GM12874 (cell line): ENCODE measurements around the gene PSENEN.

Source experiments
- TF ChIP-seq, protein P1 (sequence below): IDR thresholded peaks from 2 replicates; pipeline ENCODE4 v1.5.1; 2011; ENCODE audit warnings: low read depth, mild to moderate bottlenecking, control low read depth, low read length, moderate library complexity; ENCODE audit not compliant: insufficient read depth

The PSENEN gene

GRCh38 chr19:35727053-35727955 is 18.1 kb upstream of the PSENEN start:
- TF ChIP-seq, protein P1, sequence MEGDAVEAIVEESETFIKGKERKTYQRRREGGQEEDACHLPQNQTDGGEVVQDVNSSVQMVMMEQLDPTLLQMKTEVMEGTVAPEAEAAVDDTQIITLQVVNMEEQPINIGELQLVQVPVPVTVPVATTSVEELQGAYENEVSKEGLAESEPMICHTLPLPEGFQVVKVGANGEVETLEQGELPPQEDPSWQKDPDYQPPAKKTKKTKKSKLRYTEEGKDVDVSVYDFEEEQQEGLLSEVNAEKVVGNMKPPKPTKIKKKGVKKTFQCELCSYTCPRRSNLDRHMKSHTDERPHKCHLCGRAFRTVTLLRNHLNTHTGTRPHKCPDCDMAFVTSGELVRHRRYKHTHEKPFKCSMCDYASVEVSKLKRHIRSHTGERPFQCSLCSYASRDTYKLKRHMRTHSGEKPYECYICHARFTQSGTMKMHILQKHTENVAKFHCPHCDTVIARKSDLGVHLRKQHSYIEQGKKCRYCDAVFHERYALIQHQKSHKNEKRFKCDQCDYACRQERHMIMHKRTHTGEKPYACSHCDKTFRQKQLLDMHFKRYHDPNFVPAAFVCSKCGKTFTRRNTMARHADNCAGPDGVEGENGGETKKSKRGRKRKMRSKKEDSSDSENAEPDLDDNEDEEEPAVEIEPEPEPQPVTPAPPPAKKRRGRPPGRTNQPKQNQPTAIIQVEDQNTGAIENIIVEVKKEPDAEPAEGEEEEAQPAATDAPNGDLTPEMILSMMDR: no peak

DNA sequence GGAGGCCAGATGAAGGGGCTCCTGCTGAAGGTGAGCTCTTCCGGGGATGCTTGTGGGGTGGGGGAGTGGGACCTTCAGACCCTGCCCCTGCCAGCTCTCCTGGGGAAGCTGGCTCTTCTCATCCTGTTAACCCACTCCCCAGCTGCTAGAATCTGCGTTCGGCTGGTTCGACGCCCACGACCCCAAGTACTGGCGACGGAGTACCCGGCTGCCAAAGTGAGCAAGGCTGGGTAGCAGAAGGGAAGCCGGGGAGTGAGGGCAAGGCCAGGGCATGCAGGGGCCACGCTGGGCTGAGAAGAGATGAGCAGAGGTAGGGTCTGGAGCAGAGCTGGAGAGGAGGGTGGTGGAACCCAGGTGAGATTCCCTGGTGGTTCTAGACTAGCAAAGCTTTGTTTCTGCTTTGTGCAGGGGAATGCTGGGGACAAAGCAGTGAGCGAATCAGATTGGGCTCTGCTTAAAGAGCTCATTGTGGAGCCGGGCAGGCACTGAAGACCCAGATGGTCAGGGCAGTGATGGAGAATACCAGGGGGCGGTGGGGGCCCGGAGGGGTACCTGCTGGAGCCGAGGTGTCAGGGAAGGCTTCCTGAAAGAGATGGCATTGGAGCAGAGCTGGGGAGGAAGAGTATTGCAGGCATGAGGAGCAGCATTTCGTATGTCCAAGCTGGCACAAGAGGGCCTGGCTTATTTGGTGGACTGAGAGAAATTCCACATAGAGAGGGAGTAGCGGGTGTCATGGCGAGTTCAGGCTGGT is 17.3 kb upstream of the PSENEN start:
- TF ChIP-seq, protein P1: no peak

DNA sequence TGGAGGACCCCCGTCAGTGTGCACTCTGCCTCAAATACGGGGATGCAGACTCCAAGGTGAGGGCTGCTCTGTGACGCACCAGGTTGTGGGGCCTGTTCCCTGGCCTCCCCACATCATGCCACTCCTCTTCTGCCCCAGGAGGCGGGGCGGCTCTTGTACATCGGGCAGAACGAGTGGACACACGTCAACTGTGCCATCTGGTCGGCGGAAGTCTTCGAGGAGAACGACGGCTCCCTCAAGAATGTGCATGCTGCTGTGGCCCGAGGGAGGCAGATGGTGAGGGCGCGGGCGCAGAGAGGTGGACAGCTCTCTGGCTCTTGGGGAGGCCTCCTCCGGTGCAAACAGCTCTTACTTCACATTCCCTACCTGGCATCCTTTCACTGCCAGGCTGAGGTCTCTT is 16.4 kb upstream of the PSENEN start:
- TF ChIP-seq, protein P1: no peak

DNA sequence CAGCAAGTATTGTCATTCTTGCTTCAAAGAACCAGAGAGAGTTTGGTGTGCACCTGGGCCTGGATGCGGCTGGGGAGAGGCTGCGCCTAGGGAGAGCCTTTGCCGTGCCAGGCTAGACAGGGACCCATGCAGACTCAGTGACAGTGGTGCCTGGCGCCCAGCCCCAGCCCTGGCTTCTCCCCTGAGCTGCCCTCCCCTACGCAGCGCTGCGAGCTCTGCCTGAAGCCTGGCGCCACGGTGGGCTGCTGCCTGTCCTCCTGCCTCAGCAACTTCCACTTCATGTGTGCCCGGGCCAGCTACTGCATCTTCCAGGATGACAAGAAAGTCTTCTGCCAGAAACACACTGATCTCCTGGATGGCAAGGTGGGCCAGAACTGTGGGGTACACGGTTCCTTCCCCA is 15.7 kb upstream of the PSENEN start:
- TF ChIP-seq, protein P1: no peak

DNA sequence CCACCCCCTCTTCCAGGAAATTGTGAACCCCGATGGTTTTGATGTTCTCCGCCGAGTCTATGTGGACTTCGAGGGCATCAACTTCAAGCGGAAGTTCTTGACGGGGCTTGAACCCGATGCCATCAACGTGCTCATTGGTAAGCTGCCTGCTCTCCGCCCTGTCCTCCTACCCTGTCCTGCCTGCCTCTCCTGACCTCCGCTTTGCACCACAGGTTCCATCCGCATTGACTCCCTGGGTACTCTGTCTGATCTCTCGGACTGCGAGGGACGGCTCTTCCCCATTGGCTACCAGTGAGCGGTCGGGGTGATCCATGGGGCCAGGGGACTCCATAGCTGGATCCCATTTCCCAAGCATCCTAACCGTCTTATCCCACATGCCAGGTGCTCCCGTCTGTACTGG is 15.1 kb upstream of the PSENEN start:
- TF ChIP-seq, protein P1: no peak

DNA sequence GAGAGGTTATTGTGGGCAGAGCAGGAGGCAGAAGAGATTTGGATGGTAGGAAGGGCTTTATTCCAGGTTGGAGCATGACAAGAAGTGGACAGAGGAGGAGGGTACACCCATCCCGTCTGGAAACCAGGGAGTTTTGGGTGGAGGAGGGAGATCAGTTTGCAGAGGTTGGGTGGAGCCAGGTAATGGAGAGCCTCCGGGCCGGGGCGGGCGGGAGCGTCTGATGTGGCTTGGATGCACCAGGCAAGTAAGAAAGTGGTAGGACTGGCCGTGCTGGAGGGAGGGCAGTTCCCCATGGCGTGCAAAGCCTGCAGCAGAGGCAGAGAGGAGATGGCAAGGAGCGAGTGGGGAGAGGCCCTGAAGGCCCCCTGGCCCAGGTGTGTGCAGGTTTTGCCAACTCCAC is 14.1 kb upstream of the PSENEN start:
- TF ChIP-seq, protein P1: no peak

GRCh38 chr19:35731779-35732405 is 13.6 kb upstream of the PSENEN start:
- TF ChIP-seq, protein P1: no peak
